IPS DF 4.7 (cell line): ENCODE data around the gene YTHDF1.
"Not testable (repeated sequence)": the region's sequence is repeated elsewhere in the genome, so short reads cannot be mapped to it uniquely, and the experiment has no call there.

Experiments
- DNase-seq: peaks from one replicate; pipeline ENCODE4 v3.0.0-alpha.2; 2013; ENCODE audit warnings: low spot score; ENCODE audit errors: extremely low read depth

The YTHDF1 gene

GRCh38 chr20:63158845-63159244, 57.1 kb downstream of the YTHDF1 start:
- DNase-seq: no peak

DNA sequence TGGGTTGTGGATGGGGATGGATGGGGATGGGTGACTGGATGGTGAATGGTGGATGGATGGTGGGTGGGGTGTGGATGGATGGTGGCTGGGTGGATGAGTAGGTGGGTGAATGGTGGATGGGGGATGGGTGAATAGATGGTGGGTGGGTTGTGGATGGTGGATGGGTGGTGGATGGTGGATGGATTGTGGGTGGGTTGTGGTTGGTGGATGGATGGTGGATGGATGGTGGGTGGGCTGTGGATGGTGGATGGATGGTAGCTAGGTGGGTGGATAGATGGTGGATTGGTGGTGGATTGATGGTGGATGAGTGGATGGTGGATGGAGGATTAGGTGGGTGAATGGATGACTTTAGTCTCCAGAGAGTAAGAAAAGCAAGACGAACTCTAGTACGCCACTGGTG, 57.6 kb downstream of the YTHDF1 start:
- no peak for DNase-seq

GRCh38 chr20:63157431-63157830, 58.5 kb downstream of the YTHDF1 start:
- not testable (repeated sequence) for DNase-seq

- no peak for DNase-seq
These were observed 59.7 kb downstream of the YTHDF1 start for GRCh38 chr20:63156221-63156671.

- no peak for DNase-seq
These were observed 60.4 kb downstream of the YTHDF1 start for GRCh38 chr20:63155266-63156165.

GRCh38 chr20:63154395-63154794, 61.5 kb downstream of the YTHDF1 start:
- no peak for DNase-seq

DNA sequence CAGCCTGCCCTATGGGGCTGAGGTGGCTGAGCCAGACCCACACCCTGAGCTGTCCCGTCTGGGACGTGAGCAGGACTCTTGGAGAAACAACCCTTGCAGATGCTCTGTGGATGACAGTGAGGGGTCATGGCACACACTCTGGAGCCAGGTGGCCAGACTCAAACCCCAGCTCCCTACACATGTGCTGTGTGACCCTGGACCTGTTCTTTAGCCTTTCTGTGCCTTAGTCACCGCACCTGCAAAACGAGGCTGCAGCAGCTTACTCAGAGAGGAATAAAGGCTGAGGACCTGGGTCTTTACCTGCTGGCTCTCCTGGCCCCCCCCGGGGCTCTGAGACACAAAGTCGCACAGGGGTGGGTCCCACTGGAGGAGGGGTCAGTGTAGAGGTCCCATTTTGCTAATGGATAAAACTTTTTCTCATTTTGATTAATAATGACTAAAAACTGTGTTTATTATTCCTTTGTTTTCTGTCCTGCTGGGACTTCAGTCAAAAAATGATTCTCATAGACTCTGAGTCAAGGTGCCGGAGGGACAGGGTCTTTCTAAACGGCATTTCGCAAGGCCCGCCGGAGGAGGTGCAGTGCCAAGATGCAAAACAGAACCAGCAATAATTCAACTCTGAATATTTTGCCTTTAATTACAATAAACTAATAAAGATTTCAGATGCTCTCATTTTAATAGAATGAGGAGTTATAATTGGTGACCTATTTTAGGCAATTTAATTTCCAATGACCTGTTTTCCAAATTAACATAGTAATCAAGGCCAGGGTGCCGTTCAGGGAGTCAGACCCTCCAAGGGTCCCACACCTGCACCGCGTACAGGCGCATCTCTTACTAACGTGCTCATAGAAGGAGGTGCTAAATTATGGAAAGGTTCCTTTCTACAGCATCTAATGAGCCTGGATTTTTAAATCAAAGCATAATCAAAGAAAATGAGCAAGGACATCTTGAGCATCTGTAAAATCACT, 62.4 kb downstream of the YTHDF1 start:
- DNase-seq: no peak

DNA sequence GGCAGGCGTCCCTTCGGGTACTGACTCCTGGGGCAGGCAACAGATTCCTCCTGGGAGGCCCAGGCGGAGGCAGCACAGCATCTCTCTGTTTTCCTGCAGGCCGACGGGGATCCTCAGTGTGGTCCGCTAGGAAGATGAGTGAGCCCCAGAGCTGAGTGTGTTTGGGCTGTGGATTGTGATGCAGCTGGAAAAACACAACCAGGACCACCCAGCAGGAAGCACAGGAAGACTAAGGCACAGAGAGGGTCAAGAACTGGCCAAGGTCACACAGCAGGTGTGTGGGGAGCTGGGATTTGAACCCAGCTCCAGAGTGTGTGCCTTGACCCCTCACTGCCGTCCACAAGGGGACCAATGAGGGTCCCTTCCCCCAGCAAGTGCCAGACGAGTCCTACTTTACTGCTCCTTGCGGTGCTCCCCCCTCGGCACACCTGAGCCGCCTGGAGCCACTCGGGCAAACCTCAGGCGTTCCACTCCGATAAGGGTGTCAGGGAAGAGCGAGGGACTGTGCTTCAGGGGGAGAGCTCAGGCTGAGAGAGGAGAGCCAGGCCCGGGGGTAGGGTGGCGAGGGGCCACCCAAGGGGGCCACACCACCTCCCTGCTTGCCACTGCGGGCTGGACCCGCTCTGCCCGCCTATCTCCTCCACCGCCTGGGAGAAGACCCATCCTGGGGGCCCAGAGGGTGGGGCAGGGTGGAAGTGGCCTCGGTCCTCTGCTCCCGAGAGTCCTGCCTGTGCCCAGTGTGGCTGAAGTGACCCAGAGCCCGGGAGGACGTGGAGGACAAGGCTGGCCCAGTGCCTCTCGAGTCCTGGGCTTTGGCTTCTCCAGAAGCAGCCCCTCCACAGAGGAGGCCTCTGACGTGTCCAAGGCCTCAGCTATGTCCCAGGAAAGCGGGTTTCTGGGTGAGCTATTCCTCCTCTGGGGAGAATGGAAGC, 63.3 kb downstream of the YTHDF1 start:
- DNase-seq: no peak

- no peak for DNase-seq
These were observed 64.2 kb downstream of the YTHDF1 start for GRCh38 chr20:63151554-63152321.

DNA sequence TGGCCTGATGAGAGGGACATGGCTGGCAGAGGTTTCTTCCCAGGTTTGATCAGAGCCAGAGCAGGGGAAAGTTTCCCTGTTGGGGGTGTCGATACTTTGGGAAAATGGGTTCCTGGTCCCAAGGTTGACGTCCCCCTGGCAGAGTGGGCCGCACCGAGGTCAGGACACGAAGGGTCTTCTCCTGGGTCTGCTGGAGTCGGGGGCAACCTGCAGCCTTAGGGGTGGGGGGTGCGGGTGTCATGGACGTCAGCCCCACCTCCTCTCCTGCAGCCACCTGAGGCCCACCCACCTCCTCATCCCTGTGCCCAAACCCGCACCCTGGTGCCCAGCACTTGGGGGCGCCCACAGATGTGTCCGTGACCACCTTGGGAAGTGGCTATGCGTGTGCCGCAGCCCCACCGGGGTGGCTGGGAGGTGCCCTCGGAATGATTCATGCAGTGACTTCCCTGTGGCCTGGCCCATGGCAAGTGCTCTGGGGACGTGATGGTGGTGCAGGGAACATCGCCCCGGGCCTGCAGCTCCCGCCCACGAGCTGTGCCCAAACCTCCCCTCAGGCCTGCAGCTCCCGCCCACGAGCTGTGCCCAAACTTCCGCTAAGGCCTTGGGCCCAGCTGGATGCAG, 64.9 kb downstream of the YTHDF1 start:
- no peak for DNase-seq

GRCh38 chr20:63150391-63150898, 65.5 kb downstream of the YTHDF1 start:
- DNase-seq: no peak

DNA sequence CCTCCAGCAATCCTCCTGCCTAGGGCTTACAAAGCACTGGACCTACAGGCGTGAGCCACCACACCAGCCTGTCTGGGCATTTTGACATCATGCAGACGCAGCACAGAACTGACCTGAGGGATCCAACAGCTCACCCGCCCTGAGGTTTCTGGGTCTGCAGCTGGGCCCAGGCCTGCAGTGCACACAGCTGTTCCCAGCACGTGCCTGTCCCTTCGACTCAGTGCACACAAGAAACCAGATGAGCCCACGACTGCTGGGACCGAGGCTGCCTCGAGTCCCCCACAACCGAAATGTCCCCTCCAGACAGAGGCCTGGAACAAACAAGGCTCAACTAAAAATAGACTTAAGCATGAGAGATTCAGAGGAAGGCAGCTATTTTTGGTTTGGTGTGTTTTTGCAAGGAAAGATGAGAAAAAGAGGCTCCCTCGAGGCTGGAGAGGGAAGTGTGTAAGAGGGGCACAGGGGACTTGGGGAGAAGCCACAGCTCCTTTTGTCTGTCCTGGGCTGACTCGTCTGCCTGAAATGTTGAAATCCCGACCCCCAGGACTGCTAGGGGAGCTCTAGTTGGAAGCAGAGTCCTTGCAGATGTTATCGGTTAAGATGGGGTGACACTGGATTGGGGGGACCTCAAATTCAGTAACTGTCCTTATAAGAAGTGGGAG, 66.3 kb downstream of the YTHDF1 start:
- no peak for DNase-seq

DNA sequence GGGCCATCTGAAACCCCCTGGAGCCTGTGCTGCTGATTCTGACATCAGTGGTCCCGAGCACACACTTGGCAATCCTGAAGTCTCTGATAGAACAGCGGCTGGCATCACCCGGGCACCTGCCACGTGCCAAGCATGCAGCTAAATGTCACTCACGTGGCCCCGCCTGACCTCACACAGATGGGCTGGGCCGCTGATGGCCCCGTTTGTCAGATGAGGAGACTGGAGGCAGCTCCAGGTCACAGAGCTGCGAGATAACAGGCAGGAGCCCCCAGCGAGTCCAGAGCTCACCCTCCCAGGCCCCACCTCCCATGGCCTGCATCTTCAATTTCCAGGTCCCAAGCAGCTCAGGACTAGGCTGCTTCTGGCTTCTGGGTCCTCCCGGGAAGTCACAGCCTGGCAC, 67.2 kb downstream of the YTHDF1 start:
- no peak for DNase-seq

- no peak for DNase-seq
These were observed 68.4 kb downstream of the YTHDF1 start for GRCh38 chr20:63147532-63147931.
